Sigmoid colon (tissue), 7 donors: Measurements from ENCODE around the gene CLIC5. TPM values are rescaled to one million over a fixed set of nuclear protein-coding genes. Genes with fewer than 3 reads are reported as not detected.

Experiments used
- DNase-seq: peaks from one replicate; pipeline ENCODE4 v3.0.0-alpha.2; 2019
- H3K27ac ChIP-seq, 4 donors: fragments of 200-600 bp; sonication (generic); one replicate each; pipeline ENCODE4 v1.5.1; 2016 to 2019; ENCODE audit warnings: mild to moderate bottlenecking in 1 of 4
- H3K27me3 ChIP-seq, 3 donors: fragments of 200-600 bp; sonication (generic); one replicate each; pipeline ENCODE4 v1.5.1; 2019; ENCODE audit warnings: mild to moderate bottlenecking in 1 of 3
- H3K36me3 ChIP-seq, 4 donors: fragments of 200-600 bp; sonication (generic); one replicate each; pipeline ENCODE4 v1.5.1; 2016 to 2019
- H3K4me1 ChIP-seq, 4 donors: fragments of 200-600 bp; sonication (generic); one replicate each; pipeline ENCODE4 v1.5.1; 2017 to 2019
- H3K4me3 ChIP-seq, 4 donors: fragments of 200-600 bp; sonication (generic); one replicate each; pipeline ENCODE4 v1.5.1; 2017 to 2019; ENCODE audit warnings: mild to moderate bottlenecking in 2 of 4, moderate library complexity in 1 of 4
- H3K9me3 ChIP-seq, 4 donors: fragments of 200-600 bp in 3 of 4; sonication (generic) in 3 of 4; one replicate each; pipeline versions ENCODE4 v1.5.1 to v1.6.1; 2013 to 2019
- EP300 ChIP-seq, 4 donors: sonication (generic); formaldehyde crosslinking; IDR thresholded peaks; one replicate each; pipeline ENCODE4 v1.6.1; 2017; ENCODE audit warnings: antibody characterized with exemption in 4 of 4
- POLR2A ChIP-seq, 2 donors: fragments of 450-650 bp; IDR thresholded peaks; one replicate each; pipeline ENCODE4 v1.6.1; 2016; ENCODE audit warnings: antibody characterized with exemption in 2 of 2, mild to moderate bottlenecking in 2 of 2, moderate library complexity in 2 of 2
- POLR2AphosphoS5 ChIP-seq, 4 donors: sonication (generic); formaldehyde crosslinking; IDR thresholded peaks; one replicate each; pipeline ENCODE4 v1.6.1; 2017; ENCODE audit warnings: antibody characterized with exemption in 4 of 4
- WGBS, 2 donors: extraction: QIAGEN DNeasy Blood & Tissue Kit; methylation state at CpG; one replicate each; pipeline ENCODE4 v1.1.7; 2013; 5-methylcytosine and 5-hydroxymethylcytosine counted together
- intact Hi-C: fragments of 100-400 bp; cut with DNase I; formaldehyde crosslinking; loops from one replicate; pipeline ENCODE4 v1.15.1; 2023
- polyA plus RNA-seq, 3 donors: library from polyadenylated mRNA; stranded (reverse); fragments of 200-250 nt; gene quantifications; one replicate each; pipeline ENCODE4 v1.2.3, GENCODE V29; 2013
- total RNA-seq, 4 donors: library from RNA; depleted of rRNA; stranded (reverse); fragments of >200 nt; gene quantifications; one replicate each; pipeline ENCODE4 v1.1.0, GENCODE V29; 2016
- TF ChIP-seq, protein P1 (sequence below), 4 experiments: fragments of 450-650 bp in 3 of 4; fragments of 200-600 bp in 1 of 4; IDR thresholded peaks; one replicate each; pipeline ENCODE4 v1.5.1; 2016 to 2019; ENCODE audit warnings: antibody characterized with exemption in 4 of 4, mild to moderate bottlenecking in 3 of 4, moderate library complexity in 2 of 4
- donor health status: healthy with polysubstance abuse.
- donor health status: Bipolar disorder and iron deficiency.
- donor health status: healthy.

CLIC5 gene
- total and polyA plus RNA-seq, 7 donors = 1.8 to 77.0 (median 3.5) TPM

DNA sequence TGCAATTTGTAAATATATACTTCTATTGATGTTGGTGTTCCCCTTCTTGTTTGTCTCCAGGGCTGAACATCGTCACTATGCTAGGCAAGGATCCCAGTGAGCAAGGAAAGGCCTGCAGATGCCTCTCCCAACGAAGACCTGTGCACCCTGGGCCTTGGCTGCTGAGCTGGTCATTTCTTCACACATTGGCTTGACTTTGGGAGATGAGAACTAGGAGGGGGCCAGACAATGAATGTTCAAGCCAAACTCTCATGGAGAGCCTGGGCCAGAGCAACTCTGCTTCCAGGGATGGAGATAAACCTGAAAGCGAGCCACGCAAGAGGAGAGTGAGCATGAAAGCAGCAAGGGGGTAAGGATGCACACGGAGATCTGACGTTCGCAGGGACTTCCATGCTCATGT lies 104.0 kb downstream of the CLIC5 start:
- H3K27me3 ChIP-seq = no peaks in the 10 kb centered on the region
- 94 to 98% methylated on average over 7 of the region's 7 CpGs for WGBS, 2 donors
- no peak overlapping the region for H3K27ac ChIP-seq
- H3K4me3 ChIP-seq = no peak overlapping the region
- H3K4me1 ChIP-seq = no peaks in the 10 kb centered on the region
- H3K9me3 ChIP-seq = no peaks in the 10 kb centered on the region
- intact Hi-C loops = no loop called here
- H3K36me3 ChIP-seq = no peaks in the 10 kb centered on the region
- DNase-seq = no peak
- no peak for TF ChIP-seq POLR2A (IDR thresholded peaks at IDR 0.05)
- TF ChIP-seq POLR2AphosphoS5 (IDR thresholded peaks at IDR 0.05) = no peak
- TF ChIP-seq, protein P1, sequence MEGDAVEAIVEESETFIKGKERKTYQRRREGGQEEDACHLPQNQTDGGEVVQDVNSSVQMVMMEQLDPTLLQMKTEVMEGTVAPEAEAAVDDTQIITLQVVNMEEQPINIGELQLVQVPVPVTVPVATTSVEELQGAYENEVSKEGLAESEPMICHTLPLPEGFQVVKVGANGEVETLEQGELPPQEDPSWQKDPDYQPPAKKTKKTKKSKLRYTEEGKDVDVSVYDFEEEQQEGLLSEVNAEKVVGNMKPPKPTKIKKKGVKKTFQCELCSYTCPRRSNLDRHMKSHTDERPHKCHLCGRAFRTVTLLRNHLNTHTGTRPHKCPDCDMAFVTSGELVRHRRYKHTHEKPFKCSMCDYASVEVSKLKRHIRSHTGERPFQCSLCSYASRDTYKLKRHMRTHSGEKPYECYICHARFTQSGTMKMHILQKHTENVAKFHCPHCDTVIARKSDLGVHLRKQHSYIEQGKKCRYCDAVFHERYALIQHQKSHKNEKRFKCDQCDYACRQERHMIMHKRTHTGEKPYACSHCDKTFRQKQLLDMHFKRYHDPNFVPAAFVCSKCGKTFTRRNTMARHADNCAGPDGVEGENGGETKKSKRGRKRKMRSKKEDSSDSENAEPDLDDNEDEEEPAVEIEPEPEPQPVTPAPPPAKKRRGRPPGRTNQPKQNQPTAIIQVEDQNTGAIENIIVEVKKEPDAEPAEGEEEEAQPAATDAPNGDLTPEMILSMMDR (IDR thresholded peaks at IDR 0.05) = no peak
- no peak for TF ChIP-seq EP300 (IDR thresholded peaks at IDR 0.05)

DNA sequence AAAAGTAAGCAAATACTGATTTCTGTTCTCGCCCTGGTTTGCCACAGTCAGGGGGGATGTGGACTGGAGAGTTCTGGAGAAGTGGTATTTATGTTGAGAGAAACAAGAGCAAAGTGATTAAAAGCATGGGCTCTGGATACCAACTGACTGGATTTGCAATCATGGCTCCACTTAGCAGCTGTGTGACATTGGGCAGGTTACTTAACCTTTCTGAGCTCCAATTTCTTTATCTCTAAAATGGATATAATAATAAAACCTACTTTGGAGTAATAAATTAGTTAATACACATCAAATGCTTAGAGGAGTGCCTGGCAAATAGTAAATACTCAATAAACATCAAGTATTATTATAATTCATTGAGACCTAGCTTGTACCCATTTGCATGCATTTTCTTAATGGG lies 111.7 kb downstream of the CLIC5 start:
- Histone ChIP-seq H3K27ac (no peak overlapping the region), H3K36me3 (no peaks in the 10 kb centered on the region), H3K9me3 (no peaks in the 10 kb centered on the region), H3K4me1 (no peaks in the 10 kb centered on the region), H3K27me3 (no peaks in the 10 kb centered on the region), H3K4me3 (no peak overlapping the region)
- no peak for TF ChIP-seq POLR2A (IDR thresholded peaks at IDR 0.05)
- TF ChIP-seq, protein P1 (IDR thresholded peaks at IDR 0.05) = no peak
- TF ChIP-seq EP300 (IDR thresholded peaks at IDR 0.05) = no peak
- TF ChIP-seq POLR2AphosphoS5 (IDR thresholded peaks at IDR 0.05) = no peak
- no peak for DNase-seq
- intact Hi-C loops = no loop called here
- WGBS, 2 donors = 96 to 99% methylated on average over 1 of the region's 1 CpG

DNA sequence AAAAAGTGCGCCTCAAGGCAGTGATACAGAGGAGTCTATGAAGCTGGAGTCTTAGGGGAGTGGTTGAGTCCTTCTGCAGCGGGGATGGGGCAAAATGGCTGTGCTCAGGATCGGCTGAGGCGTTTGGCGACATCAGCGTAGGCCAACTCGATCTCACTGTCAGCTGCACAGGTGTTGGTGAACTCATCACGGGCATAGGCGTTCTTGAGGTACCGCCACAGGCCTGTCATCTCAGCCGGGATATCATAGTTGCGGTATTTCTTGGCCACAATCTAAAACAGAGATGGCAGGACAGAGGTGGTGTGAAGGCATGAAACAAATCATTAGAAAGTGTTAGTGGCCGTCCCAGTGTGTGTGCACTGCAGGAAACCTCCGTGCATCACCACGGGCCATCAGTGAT lies 112.7 kb downstream of the CLIC5 start:
- Histone ChIP-seq H3K27me3 (no peaks in the 10 kb centered on the region), H3K4me1 (no peaks in the 10 kb centered on the region), H3K4me3 (no peak overlapping the region), H3K36me3 (no peaks in the 10 kb centered on the region), H3K27ac (no peak overlapping the region), H3K9me3 (no peaks in the 10 kb centered on the region)
- DNase-seq = no peak
- intact Hi-C loops = no loop called here
- WGBS, 2 donors = 96 to 97% methylated on average over 15 of the region's 15 CpGs
- no peak for TF ChIP-seq EP300 (IDR thresholded peaks at IDR 0.05)
- TF ChIP-seq, protein P1 (IDR thresholded peaks at IDR 0.05) = no peak
- no peak for TF ChIP-seq POLR2A (IDR thresholded peaks at IDR 0.05)
- no peak for TF ChIP-seq POLR2AphosphoS5 (IDR thresholded peaks at IDR 0.05)

DNA sequence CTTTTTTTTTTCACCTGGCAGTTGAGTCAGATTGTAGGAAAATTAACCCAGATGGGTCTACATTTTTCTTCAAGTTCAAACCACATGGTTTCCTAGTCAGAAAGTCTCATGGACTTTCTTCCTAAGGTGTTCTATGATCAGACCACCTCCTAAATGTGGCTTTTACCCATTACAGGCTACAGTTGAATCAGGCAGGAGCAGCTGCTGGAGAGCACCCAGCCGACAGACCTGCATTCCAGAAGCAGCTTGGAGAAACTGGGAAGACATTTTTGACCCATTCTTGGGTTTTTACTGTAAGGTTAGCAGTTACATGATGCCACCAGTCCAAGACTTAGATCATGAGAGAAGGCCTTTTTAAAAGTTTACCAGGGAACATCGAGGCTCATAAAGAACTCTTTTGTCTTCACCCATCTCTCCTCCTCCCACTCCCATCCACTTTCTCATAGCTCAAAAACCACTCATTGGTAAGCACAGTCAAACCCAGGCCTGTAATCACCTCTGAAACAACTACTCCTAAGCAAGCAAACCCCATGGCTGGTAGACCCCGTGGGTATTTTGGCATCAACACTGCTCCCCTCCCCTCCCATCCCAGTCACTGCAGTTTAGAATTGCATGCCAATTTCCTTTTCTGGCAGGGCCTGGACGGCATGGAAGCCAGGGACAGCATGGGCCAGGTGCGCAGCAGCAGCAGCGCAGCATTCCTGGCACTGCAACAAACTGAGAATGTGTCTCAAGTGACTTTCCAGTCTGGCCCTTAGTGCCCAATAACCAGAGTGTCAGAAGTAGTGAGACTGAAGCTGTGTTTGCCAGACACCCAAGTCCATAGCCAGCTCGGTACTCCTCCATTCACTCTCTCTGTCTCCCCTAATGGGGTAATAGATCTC lies 113.7 kb downstream of the CLIC5 start:
- 86% methylated on average over 7 of the region's 7 CpGs for WGBS, 2 donors
- no peak overlapping the region for H3K27ac ChIP-seq
- H3K27me3 ChIP-seq = no peaks in the 10 kb centered on the region
- TF ChIP-seq POLR2AphosphoS5 (IDR thresholded peaks at IDR 0.05) (no peak), EP300 (IDR thresholded peaks at IDR 0.05) (no peak)
- TF ChIP-seq, protein P1 (IDR thresholded peaks at IDR 0.05) = no peak
- H3K4me3 ChIP-seq = no peak overlapping the region
- H3K36me3 ChIP-seq = no peaks in the 10 kb centered on the region
- intact Hi-C loops = no loop called here
- no peak for DNase-seq
- H3K9me3 ChIP-seq = no peaks in the 10 kb centered on the region
- no peaks in the 10 kb centered on the region for H3K4me1 ChIP-seq
